ENCODE results near the gene MAP4K4. TPM values are rescaled to one million over a fixed set of nuclear protein-coding genes. Genes with fewer than 3 reads are reported as not detected.
"Not testable (repeated sequence)": the region's sequence is repeated elsewhere in the genome, so short reads cannot be mapped to it uniquely, and the experiment has no call there.

MAP4K4 gene
- total RNA-seq, 4 donors from 2014 or later: 29.6 to 56.6 (median 38.2) TPM

GRCh38 chr2:101742547-101742946, 45.0 kb downstream of the MAP4K4 start:
- WGBS: 13% methylated on average over 1 of the region's 1 CpG
- peak overlapping the region; percentile 34 for H3K27ac ChIP-seq
- H3K4me3 ChIP-seq: peak overlapping the region; percentile 3
- H3K4me1 ChIP-seq: peaks cover 39% of the 10 kb centered on the region
- no peaks in the 10 kb centered on the region for H3K27me3 ChIP-seq
- no peaks in the 10 kb centered on the region for H3K36me3 ChIP-seq
- H3K9me3 ChIP-seq: no peaks in the 10 kb centered on the region
- TF ChIP-seq EP300 (IDR thresholded peaks at IDR 0.05) (no peak), POLR2AphosphoS5 (IDR thresholded peaks at IDR 0.05) (no peak), POLR2A (IDR thresholded peaks at IDR 0.05) (no peak), CTCF (IDR thresholded peaks at IDR 0.05) (no peak)
- DNase-seq (ENCODE audit: low spot score in 2 of 2): no peak

GRCh38 chr2:101743288-101743687, 45.8 kb downstream of the MAP4K4 start:
- no peak for DNase-seq (ENCODE audit: low spot score in 2 of 2)
- Histone ChIP-seq H3K27me3 (no peaks in the 10 kb centered on the region), H3K4me1 (peaks cover 36% of the 10 kb centered on the region), H3K36me3 (no peaks in the 10 kb centered on the region), H3K9me3 (no peaks in the 10 kb centered on the region), H3K27ac (no peak overlapping the region), H3K4me3 (no peak overlapping the region)
- WGBS: 75% methylated on average over 3 of the region's 3 CpGs
- TF ChIP-seq CTCF (IDR thresholded peaks at IDR 0.05) (no peak), POLR2AphosphoS5 (IDR thresholded peaks at IDR 0.05) (no peak), POLR2A (IDR thresholded peaks at IDR 0.05) (no peak), EP300 (IDR thresholded peaks at IDR 0.05) (no peak)

GRCh38 chr2:101744832-101745231, 47.3 kb downstream of the MAP4K4 start:
- TF ChIP-seq CTCF (IDR thresholded peaks at IDR 0.05) (no peak), POLR2A (IDR thresholded peaks at IDR 0.05) (no peak), EP300 (IDR thresholded peaks at IDR 0.05) (no peak), POLR2AphosphoS5 (IDR thresholded peaks at IDR 0.05) (no peak)

GRCh38 chr2:101745711-101746694, 48.5 kb downstream of the MAP4K4 start:
- TF ChIP-seq POLR2AphosphoS5 (IDR thresholded peaks at IDR 0.05) (no peak), EP300 (IDR thresholded peaks at IDR 0.05) (no peak), CTCF (IDR thresholded peaks at IDR 0.05) (no peak), POLR2A (IDR thresholded peaks at IDR 0.05) (no peak)
- Histone ChIP-seq H3K4me3 (no peak overlapping the region), H3K27me3 (no peaks in the 10 kb centered on the region), H3K4me1 (peaks cover 36% of the 10 kb centered on the region), H3K36me3 (no peaks in the 10 kb centered on the region), H3K27ac (no peak overlapping the region), H3K9me3 (no peaks in the 10 kb centered on the region)
- DNase-seq (ENCODE audit: low spot score in 2 of 2): no peak
- WGBS: 89% methylated on average over 4 of the region's 4 CpGs

More at GRCh38 chr2:101744832-101745231, 47.3 kb downstream of the MAP4K4 start:
- Histone ChIP-seq H3K27ac (no peak overlapping the region), H3K4me1 (peaks cover 36% of the 10 kb centered on the region), H3K9me3 (no peaks in the 10 kb centered on the region), H3K27me3 (no peaks in the 10 kb centered on the region), H3K36me3 (no peaks in the 10 kb centered on the region), H3K4me3 (no peak overlapping the region)
- no peak for DNase-seq (ENCODE audit: low spot score in 2 of 2)
- WGBS: 56% methylated on average over 1 of the region's 1 CpG

GRCh38 chr2:101748000-101748399, 50.5 kb downstream of the MAP4K4 start:
- peaks cover 35% of the 10 kb centered on the region for H3K4me1 ChIP-seq
- H3K36me3 ChIP-seq: no peaks in the 10 kb centered on the region
- H3K27me3 ChIP-seq: no peaks in the 10 kb centered on the region
- no peak overlapping the region for H3K4me3 ChIP-seq
- DNase-seq (ENCODE audit: low spot score in 2 of 2): no peak
- TF ChIP-seq EP300 (IDR thresholded peaks at IDR 0.05) (no peak), POLR2A (IDR thresholded peaks at IDR 0.05) (no peak), CTCF (IDR thresholded peaks at IDR 0.05) (no peak), POLR2AphosphoS5 (IDR thresholded peaks at IDR 0.05) (no peak)
- H3K9me3 ChIP-seq: no peaks in the 10 kb centered on the region
- WGBS: 54% methylated on average over 1 of the region's 1 CpG
- no peak overlapping the region for H3K27ac ChIP-seq

- not testable (repeated sequence) for H3K27ac ChIP-seq
- H3K4me1 ChIP-seq: peaks cover 35% of the 10 kb centered on the region
Observed at GRCh38 chr2:101748462-101748861, 51.0 kb downstream of the MAP4K4 start.

More at GRCh38 chr2:101748462-101748861, 51.0 kb downstream of the MAP4K4 start:
- not testable (repeated sequence) for H3K9me3 ChIP-seq; H3K27me3 ChIP-seq; DNase-seq (ENCODE audit: low spot score in 2 of 2); H3K36me3 ChIP-seq; H3K4me3 ChIP-seq
- 84% methylated on average over 4 of the region's 4 CpGs for whole genome bisulfite sequencing

All from suprapubic skin (tissue), 4 donors.